Peyer's patch (tissue), 4 donors: ENCODE results near the gene SNX17. TPM values are rescaled to one million over a fixed set of nuclear protein-coding genes. Genes with fewer than 3 reads are reported as not detected.

Experiments used
- DNase-seq, 3 donors: peaks; one replicate each; pipeline ENCODE4 v3.0.0-alpha.2; 2017 to 2019
- H3K27ac ChIP-seq, 4 donors: fragments of 200-600 bp; sonication (generic); one replicate each; pipeline ENCODE4 v1.5.1; 2016 to 2019
- H3K27me3 ChIP-seq, 2 donors: fragments of 200-600 bp; sonication (generic); one replicate each; pipeline ENCODE4 v1.5.1; 2019
- H3K36me3 ChIP-seq, 3 donors: fragments of 200-600 bp; sonication (generic); one replicate each; pipeline ENCODE4 v1.5.1; 2016 to 2019
- H3K4me1 ChIP-seq, 4 donors: fragments of 200-600 bp; sonication (generic); one replicate each; pipeline ENCODE4 v1.5.1; 2016 to 2019
- H3K4me3 ChIP-seq, 4 donors: fragments of 200-600 bp; sonication (generic); 1 replicate in 3 of 4; 2 replicates in 1 of 4; pipeline ENCODE4 v1.5.1; 2016 to 2019; ENCODE audit warnings: mild to moderate bottlenecking in 1 of 4
- H3K9me3 ChIP-seq, 4 donors: fragments of 200-600 bp; sonication (generic); one replicate each; pipeline ENCODE4 v1.5.1; 2016 to 2019; ENCODE audit warnings: mild to moderate bottlenecking in 1 of 4
- CTCF ChIP-seq, 6 experiments: fragments of 450-650 bp in 4 of 6; fragments of 200-600 bp in 2 of 6; sonication (generic) in 1 of 6; IDR thresholded peaks; one replicate each; pipeline ENCODE4 v1.5.1; 2017 to 2019; ENCODE audit warnings: antibody characterized with exemption in 6 of 6, mild to moderate bottlenecking in 3 of 6, moderate library complexity in 1 of 6
- POLR2A ChIP-seq, 2 donors: fragments of 450-650 bp; IDR thresholded peaks; one replicate each; pipeline ENCODE4 v1.5.1; 2017; ENCODE audit warnings: antibody characterized with exemption in 2 of 2, mild to moderate bottlenecking in 2 of 2, moderate library complexity in 2 of 2
- total RNA-seq, 4 donors: library from RNA; depleted of rRNA; stranded (reverse); fragments of >200 nt; gene quantifications; one replicate each; pipeline ENCODE4 v1.1.0, GENCODE V29; 2016

SNX17 gene
- total RNA-seq, 4 donors from 2014 or later: 75.1 to 88.2 (median 77.1) TPM

GRCh38 chr2:27409321-27410073, 39.1 kb downstream of the SNX17 start, which contains the start of gene PPM1G:
Gene PPM1G (minus strand): TSS chr2:27409591. CDS start chr2:27409422, 169 bp downstream.
- Histone ChIP-seq H3K27ac (peak within 1 kb of the TSS; percentile 76 to 91 (median 85)), H3K4me1 (peaks cover 0 to 23% (median 3%) of the 10 kb centered on the region in 4 donors), H3K36me3 (no peaks in the 10 kb centered on the region), H3K9me3 (no peaks in the 10 kb centered on the region), H3K4me3 (peak within 1 kb of the TSS; percentile 84 to 99 (median 92)), H3K27me3 (no peaks in the 10 kb centered on the region)
- peak; percentile 92 to 99 (median 98) for DNase-seq
- peak; percentile 61 to 65 for TF ChIP-seq POLR2A (IDR thresholded peaks at IDR 0.05)
- peak in 2 of 6 experiments; percentile 16 to 26 for TF ChIP-seq CTCF (IDR thresholded peaks at IDR 0.05)

GRCh38 chr2:27412419-27413152, 42.2 kb downstream of the SNX17 start:
- peaks cover 0 to 16% (median 3%) of the 10 kb centered on the region in 4 donors for H3K4me1 ChIP-seq
- DNase-seq: no peak
- no peaks in the 10 kb centered on the region for H3K9me3 ChIP-seq
- no peaks in the 10 kb centered on the region for H3K27me3 ChIP-seq
- no peaks in the 10 kb centered on the region for H3K36me3 ChIP-seq
- TF ChIP-seq POLR2A (IDR thresholded peaks at IDR 0.05) (no peak), CTCF (IDR thresholded peaks at IDR 0.05) (no peak)
- no peak overlapping the region for H3K4me3 ChIP-seq
- H3K27ac ChIP-seq: no peak overlapping the region

- H3K9me3 ChIP-seq: no peaks in the 10 kb centered on the region
- H3K36me3 ChIP-seq: no peaks in the 10 kb centered on the region
- no peak overlapping the region for H3K27ac ChIP-seq
- TF ChIP-seq CTCF (IDR thresholded peaks at IDR 0.05) (no peak), POLR2A (IDR thresholded peaks at IDR 0.05) (no peak)
- no peak overlapping the region for H3K4me3 ChIP-seq
- H3K27me3 ChIP-seq: no peaks in the 10 kb centered on the region
- H3K4me1 ChIP-seq: no peaks in the 10 kb centered on the region
- DNase-seq: no peak
Observed at GRCh38 chr2:27416151-27416550, 45.7 kb downstream of the SNX17 start.

- peaks cover 0 to 4% (median 0%) of the 10 kb centered on the region in 4 donors for H3K4me1 ChIP-seq
- no peaks in the 10 kb centered on the region for H3K27me3 ChIP-seq
- no peaks in the 10 kb centered on the region for H3K9me3 ChIP-seq
- H3K36me3 ChIP-seq: no peaks in the 10 kb centered on the region
- no peak for TF ChIP-seq CTCF (IDR thresholded peaks at IDR 0.05)
- no peak for TF ChIP-seq POLR2A (IDR thresholded peaks at IDR 0.05)
- H3K4me3 ChIP-seq: no peak overlapping the region
- DNase-seq: no peak
- H3K27ac ChIP-seq: no peak overlapping the region
Observed at GRCh38 chr2:27420996-27421395, 50.6 kb downstream of the SNX17 start.

GRCh38 chr2:27421660-27422250, 51.3 kb downstream of the SNX17 start:
- no peaks in the 10 kb centered on the region for H3K36me3 ChIP-seq
- TF ChIP-seq CTCF (IDR thresholded peaks at IDR 0.05) (no peak), POLR2A (IDR thresholded peaks at IDR 0.05) (no peak)
- no peak overlapping the region for H3K27ac ChIP-seq
- no peak for DNase-seq
- H3K9me3 ChIP-seq: no peaks in the 10 kb centered on the region
- no peak overlapping the region for H3K4me3 ChIP-seq
- H3K4me1 ChIP-seq: peaks cover 0 to 4% (median 0%) of the 10 kb centered on the region in 4 donors
- no peaks in the 10 kb centered on the region for H3K27me3 ChIP-seq
